Left forelimb (tissue), 1 donor: ENCODE measurements around the gene LYST.
"Not testable (repeated sequence)": the region's sequence is repeated elsewhere in the genome, so short reads cannot be mapped to it uniquely, and the experiment has no call there.

Experiments used
- DNase-seq: peaks from one replicate; pipeline ENCODE4 v3.0.0-alpha.2; 2018; ENCODE audit warnings: low spot score

LYST gene

GRCh38 chr1:235822685-235823084 lies 44.0 kb downstream of the LYST start:
- DNase-seq = no peak

- no peak for DNase-seq
These were observed 45.2 kb downstream of the LYST start for GRCh38 chr1:235821361-235821981.

- no peak for DNase-seq
These were observed 46.6 kb downstream of the LYST start for GRCh38 chr1:235820061-235820460.

- no peak for DNase-seq
These were observed 48.0 kb downstream of the LYST start for GRCh38 chr1:235818632-235819136.

- DNase-seq = no peak
These were observed 49.5 kb downstream of the LYST start for GRCh38 chr1:235817101-235817728.

GRCh38 chr1:235809688-235810397 lies 56.9 kb downstream of the LYST start:
- no peak for DNase-seq

GRCh38 chr1:235808223-235808622 lies 58.5 kb downstream of the LYST start:
- no peak for DNase-seq

GRCh38 chr1:235806123-235806522 lies 60.6 kb downstream of the LYST start:
- no peak for DNase-seq

- DNase-seq = no peak
These were observed 63.9 kb downstream of the LYST start for GRCh38 chr1:235802573-235803346.

- no peak for DNase-seq
These were observed 67.4 kb downstream of the LYST start for GRCh38 chr1:235799264-235799663.

GRCh38 chr1:235791532-235792060 lies 75.1 kb downstream of the LYST start:
- no peak for DNase-seq

- DNase-seq = no peak
These were observed 76.6 kb downstream of the LYST start for GRCh38 chr1:235790123-235790522.

- DNase-seq = not testable (repeated sequence)
These were observed 80.3 kb downstream of the LYST start for GRCh38 chr1:235786227-235786898.

- DNase-seq = no peak
These were observed 81.8 kb downstream of the LYST start for GRCh38 chr1:235784950-235785349.

- DNase-seq = no peak
These were observed 83.4 kb downstream of the LYST start for GRCh38 chr1:235783148-235783776.

GRCh38 chr1:235782601-235783000 lies 84.1 kb downstream of the LYST start:
- no peak for DNase-seq

GRCh38 chr1:235781807-235782206 lies 84.9 kb downstream of the LYST start:
- DNase-seq = no peak

- DNase-seq = no peak
These were observed 86.9 kb downstream of the LYST start for GRCh38 chr1:235779770-235780169.

GRCh38 chr1:235776396-235776795 lies 90.3 kb downstream of the LYST start:
- no peak for DNase-seq

GRCh38 chr1:235775246-235775860 lies 91.4 kb downstream of the LYST start:
- DNase-seq = no peak

- DNase-seq = no peak
These were observed 98.9 kb downstream of the LYST start for GRCh38 chr1:235767795-235768194.
